ENCODE measurements around the gene RNF141. TPM values are rescaled to one million over a fixed set of nuclear protein-coding genes. Genes with fewer than 3 reads are reported as not detected.

The RNF141 gene
- total and polyA plus RNA-seq, 2 donors (not counting 1 experiment from before 2014, with no cell fraction given), result 32.5 to 43.5 TPM

GRCh38 chr11:10515418-10515817, 25.6 kb downstream of the RNF141 start:
- Histone ChIP-seq H3K27me3 (ENCODE audit: control insufficient read depth, insufficient read depth, low read length) (no peaks in the 10 kb centered on the region), H3K79me2 (ENCODE audit: control insufficient read depth, insufficient read depth, low read length) (no peaks in the 10 kb centered on the region), H3K27ac (ENCODE audit: insufficient read depth, low read length) (no peak overlapping the region), H4K20me1 (ENCODE audit: control insufficient read depth, extremely low read depth, insufficient read depth, low read length) (no peaks in the 10 kb centered on the region), H3K4me3 (replicated peaks in 1 of 4; ENCODE audit: control extremely low read depth in 1 of 4, insufficient read depth in 1 of 4, low read depth in 3 of 4, low read length in 4 of 4) (no peak overlapping the region), H3K9ac (ENCODE audit: insufficient read depth, low read length) (no peak overlapping the region), H2AFZ (ENCODE audit: low read length) (no peak overlapping the region), H3K4me2 (ENCODE audit: extremely low read depth, insufficient read depth, low read length) (no peak overlapping the region), H3K4me1 (ENCODE audit: control insufficient read depth, extremely low read depth, insufficient read depth, low read length) (peaks cover 2% of the 10 kb centered on the region), H3K36me3 (ENCODE audit: control insufficient read depth, insufficient read depth, low read length) (peaks cover 4% of the 10 kb centered on the region), H3K9me3 (ENCODE audit: control insufficient read depth, insufficient read depth, low read depth, low read length) (no peaks in the 10 kb centered on the region)
- TF ChIP-seq EZH2 (IDR thresholded peaks at IDR 0.05; ENCODE audit: low read length, missing control alignments), result no peak
- TF ChIP-seq CTCF (conservative IDR thresholded peaks at IDR 0.05 in 1 of 2, IDR thresholded peaks at IDR 0.05 in 1 of 2; ENCODE audit: low read depth in 1 of 2, low read length in 2 of 2), result no peak
- no peak for DNase-seq (ENCODE audit: low read depth in 2 of 2)

GRCh38 chr11:10514709-10515108, 26.3 kb downstream of the RNF141 start:
- Histone ChIP-seq H3K9ac (ENCODE audit: insufficient read depth, low read length) (no peak overlapping the region), H3K79me2 (ENCODE audit: control insufficient read depth, insufficient read depth, low read length) (no peaks in the 10 kb centered on the region), H3K36me3 (ENCODE audit: control insufficient read depth, insufficient read depth, low read length) (peaks cover 4% of the 10 kb centered on the region), H3K27me3 (ENCODE audit: control insufficient read depth, insufficient read depth, low read length) (no peaks in the 10 kb centered on the region), H3K27ac (ENCODE audit: insufficient read depth, low read length) (no peak overlapping the region), H3K4me2 (ENCODE audit: extremely low read depth, insufficient read depth, low read length) (no peak overlapping the region), H3K4me1 (ENCODE audit: control insufficient read depth, extremely low read depth, insufficient read depth, low read length) (peaks cover 2% of the 10 kb centered on the region), H2AFZ (ENCODE audit: low read length) (no peak overlapping the region), H3K4me3 (replicated peaks in 1 of 4; ENCODE audit: control extremely low read depth in 1 of 4, insufficient read depth in 1 of 4, low read depth in 3 of 4, low read length in 4 of 4) (no peak overlapping the region), H3K9me3 (ENCODE audit: control insufficient read depth, insufficient read depth, low read depth, low read length) (no peaks in the 10 kb centered on the region), H4K20me1 (ENCODE audit: control insufficient read depth, extremely low read depth, insufficient read depth, low read length) (no peaks in the 10 kb centered on the region)
- peak in 1 of 2 donors; percentile 33 for DNase-seq (ENCODE audit: low read depth in 2 of 2)
- TF ChIP-seq CTCF (conservative IDR thresholded peaks at IDR 0.05 in 1 of 2, IDR thresholded peaks at IDR 0.05 in 1 of 2; ENCODE audit: low read depth in 1 of 2, low read length in 2 of 2) (no peak), EZH2 (IDR thresholded peaks at IDR 0.05; ENCODE audit: low read length, missing control alignments) (no peak)

GRCh38 chr11:10514202-10514601, 26.8 kb downstream of the RNF141 start:
- Histone ChIP-seq H3K36me3 (ENCODE audit: control insufficient read depth, insufficient read depth, low read length) (peaks cover 4% of the 10 kb centered on the region), H3K4me3 (replicated peaks in 1 of 4; ENCODE audit: control extremely low read depth in 1 of 4, insufficient read depth in 1 of 4, low read depth in 3 of 4, low read length in 4 of 4) (no peak overlapping the region), H3K27ac (ENCODE audit: insufficient read depth, low read length) (no peak overlapping the region), H3K4me2 (ENCODE audit: extremely low read depth, insufficient read depth, low read length) (no peak overlapping the region), H4K20me1 (ENCODE audit: control insufficient read depth, extremely low read depth, insufficient read depth, low read length) (no peaks in the 10 kb centered on the region), H3K9me3 (ENCODE audit: control insufficient read depth, insufficient read depth, low read depth, low read length) (no peaks in the 10 kb centered on the region), H3K27me3 (ENCODE audit: control insufficient read depth, insufficient read depth, low read length) (no peaks in the 10 kb centered on the region), H2AFZ (ENCODE audit: low read length) (no peak overlapping the region), H3K79me2 (ENCODE audit: control insufficient read depth, insufficient read depth, low read length) (no peaks in the 10 kb centered on the region), H3K9ac (ENCODE audit: insufficient read depth, low read length) (no peak overlapping the region), H3K4me1 (ENCODE audit: control insufficient read depth, extremely low read depth, insufficient read depth, low read length) (peaks cover 2% of the 10 kb centered on the region)
- DNase-seq (ENCODE audit: low read depth in 2 of 2), result peak in 1 of 2 donors; percentile 68
- peak in 1 of 2 donors; percentile 24 for TF ChIP-seq CTCF (conservative IDR thresholded peaks at IDR 0.05 in 1 of 2, IDR thresholded peaks at IDR 0.05 in 1 of 2; ENCODE audit: low read depth in 1 of 2, low read length in 2 of 2)
- TF ChIP-seq EZH2 (IDR thresholded peaks at IDR 0.05; ENCODE audit: low read length, missing control alignments), result no peak

Data from fibroblast of lung (primary cell).